HepG2 (cell line): ENCODE measurements around the gene LOXL4. TPM values are rescaled to one million over a fixed set of nuclear protein-coding genes. Genes with fewer than 3 reads are reported as not detected.
"Not testable (repeated sequence)": the region's sequence is repeated elsewhere in the genome, so short reads cannot be mapped to it uniquely, and the experiment has no call there.

ENCODE experiments used
- ATAC-seq: fragments of 200-7000 bp; cut with Tn5 transposase; 3 replicates; pipeline ENCODE4 v1.9.1; 2020; ENCODE audit warnings: mild to moderate bottlenecking, moderate library complexity
- BruUV-seq: library from RNA; stranded (reverse); fragments of 400-500 nt; replicated peaks from 2 replicates; lab custom pipeline; 2021; lab: Mats Ljungman, UMichigan
- CTCF ChIA-PET: fragments of 300-600 bp; formaldehyde crosslinking; extraction: SDS; loops from one replicate; lab custom pipeline; 2021; ENCODE audit warnings: low total read pairs, inconsistent platforms, low intra/inter-chr PET ratio; lab: Yijun Ruan, JAX
- POLR2A ChIA-PET: fragments of 350-600 bp; sonication (Branson Sonifier 250); formaldehyde crosslinking; loops from one replicate; lab custom pipeline; 2020; ENCODE audit warnings: antibody characterized with exemption, inconsistent platforms; lab: Yijun Ruan, JAX
- DNase-seq: peaks from one replicate; pipeline ENCODE4 v3.0.0-alpha.2; 2015; ENCODE audit warnings: low spot score
- FAIRE-seq: peaks from 3 replicates; lab custom pipeline; 2011; peaks lifted over from hg19 to GRCh38; lab: Jason Lieb, UNC
- H2AFZ ChIP-seq: one replicate; pipeline ENCODE4 v1.6.1; 2011; ENCODE audit warnings: low read length, inconsistent platforms
- H3K27ac ChIP-seq: fragments of 300-600 bp; 3 replicates; pipeline ENCODE4 v1.8.0; 2011; ENCODE audit warnings: mixed run types, mild to moderate bottlenecking, mixed read lengths, low read length, inconsistent platforms; ENCODE audit not compliant: insufficient read depth; ENCODE audit errors: extremely low read length
- H3K27me3 ChIP-seq, 2 experiments: fragments of 200-600 bp in 1 of 2; 2 replicates in 1 of 2; 3 replicates in 1 of 2; pipeline versions ENCODE4 v1.6.0 to v1.8.0; 2011; ENCODE audit warnings: low read length in 2 of 2, mild to moderate bottlenecking in 2 of 2, moderate library complexity in 2 of 2, inconsistent platforms in 1 of 2; ENCODE audit not compliant: insufficient read depth in 2 of 2, control insufficient read depth in 1 of 2
- H3K36me3 ChIP-seq, 2 experiments: fragments of 200-600 bp in 1 of 2; replicated peaks in 1 of 2; 2 replicates in 1 of 2; 3 replicates in 1 of 2; pipeline versions ENCODE4 v1.5.1 to v1.8.0; 2011; ENCODE audit warnings: low read length in 2 of 2, inconsistent platforms in 1 of 2; ENCODE audit not compliant: insufficient read depth in 2 of 2, control insufficient read depth in 1 of 2
- H3K4me1 ChIP-seq: 2 replicates; pipeline ENCODE4 v1.5.1; 2012; ENCODE audit warnings: low read length, inconsistent platforms; ENCODE audit not compliant: insufficient read depth
- H3K4me2 ChIP-seq: 2 replicates; pipeline ENCODE4 v1.6.0; 2011; ENCODE audit warnings: low read depth, low read length, inconsistent platforms
- H3K4me3 ChIP-seq, 3 experiments: fragments of 200-600 bp in 1 of 3; sonication (generic), shearing (Covaris generic) in 1 of 3; replicated peaks in 1 of 3; 2 replicates each; pipeline ENCODE4 v1.5.1; 2011 to 2016; ENCODE audit warnings: low read length in 3 of 3, inconsistent platforms in 2 of 3, low read depth in 2 of 3, mild to moderate bottlenecking in 2 of 3, control low read depth in 1 of 3, mixed read lengths in 1 of 3; ENCODE audit not compliant: insufficient read depth in 1 of 3
- H3K79me2 ChIP-seq: one replicate; pipeline ENCODE4 v1.6.1; 2011; ENCODE audit warnings: low read length, inconsistent platforms; ENCODE audit not compliant: insufficient read depth
- H3K9ac ChIP-seq: 2 replicates; pipeline ENCODE4 v1.6.0; 2011; ENCODE audit warnings: mild to moderate bottlenecking, low read depth, low read length, inconsistent platforms; ENCODE audit not compliant: insufficient read depth
- H3K9me3 ChIP-seq: 2 replicates; pipeline ENCODE4 v1.5.1; 2012; ENCODE audit warnings: mild to moderate bottlenecking, low read length
- H4K20me1 ChIP-seq: 2 replicates; pipeline ENCODE4 v1.6.0; 2011; ENCODE audit warnings: inconsistent platforms, mild to moderate bottlenecking, low read length, moderate library complexity; ENCODE audit not compliant: insufficient read depth
- FOXO1 ChIP-seq: sonication (generic); formaldehyde crosslinking; IDR thresholded peaks from 2 replicates; pipeline ENCODE4 v1.4.0; 2020; ENCODE audit warnings: missing genetic modification reagents
- HHEX ChIP-seq: IDR thresholded peaks from 2 replicates; pipeline ENCODE4 v1.6.1; 2016; ENCODE audit warnings: control low read depth
- PHF21A ChIP-seq: sonication (generic); formaldehyde crosslinking; IDR thresholded peaks from 2 replicates; pipeline ENCODE4 v1.5.0; 2020; ENCODE audit warnings: mild to moderate bottlenecking, missing genetic modification reagents
- REL ChIP-seq: sonication (generic); formaldehyde crosslinking; conservative IDR thresholded peaks from 2 replicates; pipeline ENCODE4 v1.8.0; 2022; ENCODE audit warnings: mild to moderate bottlenecking, missing genetic modification reagents, moderate library complexity
- ZNF160 ChIP-seq: sonication (generic); formaldehyde crosslinking; IDR thresholded peaks from 2 replicates; pipeline ENCODE4 v1.8.0; 2022; ENCODE audit warnings: mild to moderate bottlenecking, inconsistent platforms, missing genetic modification reagents
- WGBS: methylation state at CpG from one replicate; pipeline ENCODE4 v1.1.6; 2017; ENCODE audit warnings: low lambda C conversion rate; 5-methylcytosine and 5-hydroxymethylcytosine counted together
- in situ Hi-C: cut with HindIII; loops from 2 replicates; pipeline ENCODE4 v1.10.0; 2017; ENCODE audit warnings: low pct_unique_long_range_greater_than_20kb; ENCODE audit not compliant: extremely low pct_ligation_motif_present
- intact Hi-C: fragments of 100-400 bp; cut with micrococcal nuclease; formaldehyde crosslinking; loops from one replicate; pipeline ENCODE4 v1.10.0; 2022; ENCODE audit not compliant: unreplicated experiment
- polyA plus RNA-seq, 8 experiments: library from polyadenylated mRNA; depleted of rRNA in 3 of 8; stranded (reverse) in 7 of 8; unstranded in 1 of 8; fragments of >200 nt; fragmentation: Illumina TruSeq in 4 of 8; extraction: Trizol in 4 of 8; gene quantifications; 2 replicates each; pipeline versions ENCODE4 v1.2.1 to v1.2.3, GENCODE V29; 2011 to 2016; ENCODE audit warnings: low read depth in 4 of 8, missing spikeins in 1 of 8, mixed read lengths in 1 of 8; ENCODE audit not compliant: insufficient read depth in 1 of 8
- total RNA-seq, 5 experiments: library from RNA; depleted of rRNA; stranded (reverse); fragments of >200 nt; fragmentation: Illumina TruSeq; extraction: Trizol; gene quantifications; 2 replicates each; pipeline ENCODE4 v1.2.3, GENCODE V29; 2016; ENCODE audit warnings: low read depth in 1 of 5
- TF ChIP-seq, protein P1 (sequence below), 2 experiments: fragments of 450-650 bp in 1 of 2; sonication (generic) in 1 of 2; formaldehyde crosslinking in 1 of 2; IDR thresholded peaks; 2 replicates each; pipeline versions ENCODE4 v1.6.1 to v1.8.0; 2016 to 2022; ENCODE audit warnings: antibody characterized with exemption in 1 of 2, mild to moderate bottlenecking in 1 of 2, missing genetic modification reagents in 1 of 2

Gene LOXL4
- total and polyA plus RNA-seq, 2 of the 13 experiments (the other 11 are each of a cell fraction or from before 2014, with no cell fraction given), result 8.8 to 21.1 TPM

DNA sequence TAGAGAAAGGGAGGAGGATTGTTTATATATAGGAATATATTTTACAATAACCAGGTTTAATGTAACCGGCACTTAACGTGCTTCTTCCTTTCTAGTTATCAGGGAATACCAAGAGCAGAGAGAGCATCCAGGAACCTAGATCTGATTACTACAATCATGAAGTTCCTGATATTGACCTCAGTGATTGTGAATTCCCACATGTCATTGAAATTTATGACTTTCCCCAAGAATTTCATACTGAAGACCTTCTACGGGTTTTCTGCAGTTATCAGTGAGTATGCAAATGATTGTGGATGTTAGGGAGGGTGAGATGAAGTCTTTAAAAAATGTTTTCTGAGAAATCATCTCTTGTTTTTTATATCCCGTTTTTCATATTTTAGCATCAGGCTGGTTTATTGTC lies 36.6 kb downstream of the LOXL4 start:
- 95% methylated on average over 4 of the region's 4 CpGs for WGBS
- no peak for TF ChIP-seq HHEX (CRISPR knock-in tag)
- TF ChIP-seq ZNF160 (CRISPR knock-in tag), result no peak
- no peak for TF ChIP-seq FOXO1 (CRISPR knock-in tag)
- TF ChIP-seq PHF21A (CRISPR knock-in tag), result no peak
- TF ChIP-seq, protein P1, sequence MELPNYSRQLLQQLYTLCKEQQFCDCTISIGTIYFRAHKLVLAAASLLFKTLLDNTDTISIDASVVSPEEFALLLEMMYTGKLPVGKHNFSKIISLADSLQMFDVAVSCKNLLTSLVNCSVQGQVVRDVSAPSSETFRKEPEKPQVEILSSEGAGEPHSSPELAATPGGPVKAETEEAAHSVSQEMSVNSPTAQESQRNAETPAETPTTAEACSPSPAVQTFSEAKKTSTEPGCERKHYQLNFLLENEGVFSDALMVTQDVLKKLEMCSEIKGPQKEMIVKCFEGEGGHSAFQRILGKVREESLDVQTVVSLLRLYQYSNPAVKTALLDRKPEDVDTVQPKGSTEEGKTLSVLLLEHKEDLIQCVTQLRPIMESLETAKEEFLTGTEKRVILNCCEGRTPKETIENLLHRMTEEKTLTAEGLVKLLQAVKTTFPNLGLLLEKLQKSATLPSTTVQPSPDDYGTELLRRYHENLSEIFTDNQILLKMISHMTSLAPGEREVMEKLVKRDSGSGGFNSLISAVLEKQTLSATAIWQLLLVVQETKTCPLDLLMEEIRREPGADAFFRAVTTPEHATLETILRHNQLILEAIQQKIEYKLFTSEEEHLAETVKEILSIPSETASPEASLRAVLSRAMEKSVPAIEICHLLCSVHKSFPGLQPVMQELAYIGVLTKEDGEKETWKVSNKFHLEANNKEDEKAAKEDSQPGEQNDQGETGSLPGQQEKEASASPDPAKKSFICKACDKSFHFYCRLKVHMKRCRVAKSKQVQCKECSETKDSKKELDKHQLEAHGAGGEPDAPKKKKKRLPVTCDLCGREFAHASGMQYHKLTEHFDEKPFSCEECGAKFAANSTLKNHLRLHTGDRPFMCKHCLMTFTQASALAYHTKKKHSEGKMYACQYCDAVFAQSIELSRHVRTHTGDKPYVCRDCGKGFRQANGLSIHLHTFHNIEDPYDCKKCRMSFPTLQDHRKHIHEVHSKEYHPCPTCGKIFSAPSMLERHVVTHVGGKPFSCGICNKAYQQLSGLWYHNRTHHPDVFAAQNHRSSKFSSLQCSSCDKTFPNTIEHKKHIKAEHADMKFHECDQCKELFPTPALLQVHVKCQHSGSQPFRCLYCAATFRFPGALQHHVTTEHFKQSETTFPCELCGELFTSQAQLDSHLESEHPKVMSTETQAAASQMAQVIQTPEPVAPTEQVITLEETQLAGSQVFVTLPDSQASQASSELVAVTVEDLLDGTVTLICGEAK (IDR thresholded peaks at IDR 0.05), result no peak
- TF ChIP-seq, protein P1 (CRISPR knock-in tag; IDR thresholded peaks at IDR 0.05), result no peak
- TF ChIP-seq REL (CRISPR knock-in tag), result no peak
- TF ChIP-seq, all 625 proteins: peak for 0
- Histone ChIP-seq H3K27me3 (no peaks in the 10 kb centered on the region), H4K20me1 (no peaks in the 10 kb centered on the region), H3K9me3 (no peaks in the 10 kb centered on the region), H3K4me2 (no peak overlapping the region), H3K27ac (no peak overlapping the region), H3K36me3 (peaks cover 0 to 23% of the 10 kb centered on the region in 2 experiments), H2AFZ (no peak overlapping the region), H3K9ac (no peak overlapping the region), H3K79me2 (no peaks in the 10 kb centered on the region), H3K4me1 (no peaks in the 10 kb centered on the region), H3K4me3 (no peak overlapping the region)
- ATAC-seq (no peak), FAIRE-seq (no peak), DNase-seq (no peak)
- no TSS peak for BruUV-seq
- CTCF ChIA-PET, result no interaction called here
- intact Hi-C loops, result no loop called here
- in situ Hi-C loops, result no loop called here
- POLR2A ChIA-PET, result no interaction called here

DNA sequence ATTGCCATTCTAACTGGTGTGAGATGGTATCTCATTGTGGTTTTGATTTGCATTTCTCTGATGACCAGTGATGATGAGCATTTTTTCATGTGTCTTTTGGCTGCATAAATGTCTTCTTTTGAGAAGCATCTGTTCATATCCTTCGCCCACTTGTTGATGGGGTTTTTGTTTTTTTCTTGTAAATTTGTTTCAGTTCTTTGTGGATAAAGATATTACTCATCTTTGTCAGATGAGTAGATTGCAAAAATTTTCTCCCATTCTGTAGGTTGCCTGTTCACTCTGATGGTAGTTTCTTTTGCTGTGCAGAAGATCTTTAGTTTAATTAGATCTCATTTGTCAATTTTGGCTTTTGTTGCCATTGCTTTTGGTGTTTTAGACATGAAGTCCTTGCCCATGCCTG lies 39.7 kb downstream of the LOXL4 start:
- H3K9me3 ChIP-seq, CTCF ChIA-PET, H3K79me2 ChIP-seq, ATAC-seq, H3K27me3 ChIP-seq, H3K36me3 ChIP-seq, BruUV-seq, H3K4me2 ChIP-seq, H3K9ac ChIP-seq, H3K4me1 ChIP-seq, H2AFZ ChIP-seq, POLR2A ChIA-PET, H3K27ac ChIP-seq, FAIRE-seq, DNase-seq, intact Hi-C loops, H4K20me1 ChIP-seq, in situ Hi-C loops, H3K4me3 ChIP-seq: not testable (repeated sequence)
- 93% methylated on average over 1 of the region's 1 CpG for WGBS
